Subcutaneous abdominal adipose tissue (tissue), 5 donors: Measurements from ENCODE around the gene PLEKHG5.
"Not testable (repeated sequence)": the region's sequence is repeated elsewhere in the genome, so short reads cannot be mapped to it uniquely, and the experiment has no call there.

Source experiments
- H3K27ac ChIP-seq: one replicate; pipeline ENCODE4 v1.7.0; 2013; ENCODE audit warnings: low read depth, mild to moderate bottlenecking, inconsistent platforms, low read length, moderate library complexity
- H3K27me3 ChIP-seq, 5 donors: one replicate each; pipeline ENCODE4 v1.7.0; 2013; ENCODE audit warnings: low read length in 5 of 5, inconsistent platforms in 1 of 5; ENCODE audit not compliant: control insufficient read depth in 5 of 5, insufficient read depth in 4 of 5
- H3K36me3 ChIP-seq, 5 donors: one replicate each; pipeline ENCODE4 v1.7.0; 2013; ENCODE audit warnings: low read length in 5 of 5; ENCODE audit not compliant: control insufficient read depth in 5 of 5, insufficient read depth in 5 of 5
- H3K4me1 ChIP-seq, 5 donors: one replicate each; pipeline ENCODE4 v1.7.0; 2013; ENCODE audit warnings: low read length in 5 of 5, mild to moderate bottlenecking in 3 of 5, moderate library complexity in 1 of 5; ENCODE audit not compliant: control insufficient read depth in 5 of 5, insufficient read depth in 5 of 5
- H3K4me3 ChIP-seq, 5 donors: one replicate each; pipeline ENCODE4 v1.7.0; 2013; ENCODE audit warnings: low read length in 5 of 5, low read depth in 1 of 5
- H3K9ac ChIP-seq, 5 donors: one replicate each; pipeline ENCODE4 v1.7.0; 2013; ENCODE audit warnings: low read length in 5 of 5, mild to moderate bottlenecking in 4 of 5, moderate library complexity in 3 of 5
- H3K9me3 ChIP-seq, 5 donors: one replicate each; pipeline ENCODE4 v1.7.0; 2013; ENCODE audit warnings: low read length in 5 of 5; ENCODE audit not compliant: control insufficient read depth in 5 of 5
- donor health status: healthy.
- donor health status: healthy.
- donor health status: healthy.
- donor health status: healthy.
- donor health status: healthy.

Gene PLEKHG5

GRCh38 chr1:6450486-6450885 is 41.0 kb downstream of the PLEKHG5 start:
- H3K27ac ChIP-seq, H3K9ac ChIP-seq: not testable (repeated sequence)

DNA sequence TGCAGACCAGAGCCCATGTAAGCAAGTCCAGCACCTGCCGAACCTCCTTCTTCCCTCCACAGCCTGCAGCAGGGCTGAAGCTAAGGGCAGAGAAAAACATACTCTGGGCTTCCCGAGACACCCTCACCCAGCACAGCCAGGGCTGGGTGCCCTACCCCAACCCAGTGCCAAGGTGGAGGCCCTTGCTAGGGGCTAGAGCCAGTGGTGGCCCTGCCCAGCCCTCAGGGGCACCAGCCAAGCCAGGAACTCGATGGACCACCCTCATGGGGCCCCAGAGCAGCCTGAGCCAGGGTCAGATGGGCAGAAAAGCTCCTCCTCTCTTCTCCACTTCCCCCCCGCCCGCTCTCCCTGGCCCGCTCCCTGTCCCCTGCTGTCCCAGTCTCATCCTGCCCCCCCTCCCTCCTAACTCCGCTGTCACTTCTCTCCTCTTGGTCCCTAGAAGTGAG is 41.4 kb downstream of the PLEKHG5 start:
- no peaks in the 10 kb centered on the region for H3K36me3 ChIP-seq
- H3K9me3 ChIP-seq: no peaks in the 10 kb centered on the region
- H3K9ac ChIP-seq: no peak overlapping the region
- H3K4me1 ChIP-seq: peaks cover 0 to 30% (median 11%) of the 10 kb centered on the region in 5 donors
- no peak overlapping the region for H3K4me3 ChIP-seq
- H3K27ac ChIP-seq: no peak overlapping the region
- H3K27me3 ChIP-seq: peaks cover 30 to 67% (median 50%) of the 10 kb centered on the region in 5 donors

More at GRCh38 chr1:6450486-6450885, 41.0 kb downstream of the PLEKHG5 start:
- peaks cover 32 to 66% (median 54%) of the 10 kb centered on the region in 5 donors for H3K27me3 ChIP-seq
- H3K4me3 ChIP-seq, H3K9me3 ChIP-seq, H3K36me3 ChIP-seq: not testable (repeated sequence)
- H3K4me1 ChIP-seq: peaks cover 0 to 35% (median 11%) of the 10 kb centered on the region in 5 donors

GRCh38 chr1:6448749-6449631 is 42.5 kb downstream of the PLEKHG5 start:
- H3K4me1 ChIP-seq: peaks cover 0 to 23% (median 11%) of the 10 kb centered on the region in 5 donors
- peak overlapping the region in 1 of 5 donors; percentile 10 for H3K4me3 ChIP-seq
- no peaks in the 10 kb centered on the region for H3K36me3 ChIP-seq
- H3K27ac ChIP-seq: no peak overlapping the region
- no peaks in the 10 kb centered on the region for H3K9me3 ChIP-seq
- H3K9ac ChIP-seq: no peak overlapping the region
- peaks cover 33 to 62% (median 53%) of the 10 kb centered on the region in 5 donors for H3K27me3 ChIP-seq

- peaks cover 33 to 58% (median 50%) of the 10 kb centered on the region in 5 donors for H3K27me3 ChIP-seq
- H3K9ac ChIP-seq: no peak overlapping the region
- peaks cover 0 to 23% (median 11%) of the 10 kb centered on the region in 5 donors for H3K4me1 ChIP-seq
- H3K36me3 ChIP-seq: no peaks in the 10 kb centered on the region
- H3K4me3 ChIP-seq: peak overlapping the region in 1 of 5 donors; percentile 10
- H3K9me3 ChIP-seq: no peaks in the 10 kb centered on the region
- H3K27ac ChIP-seq: no peak overlapping the region
These were observed 43.4 kb downstream of the PLEKHG5 start for GRCh38 chr1:6447818-6448748.

DNA sequence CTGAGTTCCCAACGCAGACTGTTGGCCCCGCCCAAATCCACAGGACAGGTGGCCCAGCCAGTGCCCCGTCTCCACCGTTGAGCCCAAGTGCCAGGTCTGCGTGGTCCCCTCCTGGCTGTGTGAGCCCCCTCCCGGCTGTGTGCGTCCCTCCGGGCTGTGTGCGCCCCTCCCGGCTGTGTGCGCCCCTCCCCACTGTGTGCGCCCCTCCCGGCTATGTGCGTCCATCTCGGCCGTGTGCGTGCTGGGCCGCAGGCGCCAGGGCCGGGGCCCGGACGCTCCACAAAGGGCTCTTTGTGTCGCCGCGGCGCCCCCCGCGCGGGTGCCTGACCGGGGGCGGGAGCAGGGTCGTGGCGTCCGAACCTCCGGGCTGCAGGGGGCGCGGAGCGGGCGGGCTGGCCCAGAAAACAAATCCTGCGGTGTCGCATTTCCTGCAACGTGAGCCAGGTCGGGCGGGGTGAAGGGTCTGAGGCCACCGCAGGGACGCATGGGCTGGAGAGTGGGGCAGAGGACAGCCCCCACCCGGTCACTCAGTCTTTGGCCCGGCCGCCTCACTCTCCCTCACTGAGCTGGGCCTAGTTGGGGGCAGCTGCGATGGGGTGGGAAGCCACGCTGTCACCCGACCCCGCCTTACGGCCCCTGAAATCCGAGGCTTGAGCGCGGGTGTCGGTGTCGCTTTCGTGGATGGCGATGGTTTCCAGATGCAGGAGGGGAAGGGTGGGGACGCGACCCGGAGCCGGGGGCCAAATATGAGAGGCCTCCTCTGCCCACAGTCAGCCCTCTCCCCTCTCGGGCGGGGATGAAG is 44.2 kb downstream of the PLEKHG5 start:
- Histone ChIP-seq H3K4me3 (no peak overlapping the region), H3K36me3 (no peaks in the 10 kb centered on the region), H3K27me3 (peaks cover 30 to 52% (median 47%) of the 10 kb centered on the region in 5 donors), H3K9me3 (no peaks in the 10 kb centered on the region), H3K4me1 (peaks cover 0 to 23% (median 11%) of the 10 kb centered on the region in 5 donors), H3K9ac (no peak overlapping the region), H3K27ac (no peak overlapping the region)

GRCh38 chr1:6446665-6447015 is 44.8 kb downstream of the PLEKHG5 start:
- H3K4me1 ChIP-seq: peaks cover 0 to 23% (median 11%) of the 10 kb centered on the region in 5 donors
- peaks cover 30 to 49% (median 43%) of the 10 kb centered on the region in 5 donors for H3K27me3 ChIP-seq
- no peak overlapping the region for H3K4me3 ChIP-seq
- no peak overlapping the region for H3K27ac ChIP-seq
- no peaks in the 10 kb centered on the region for H3K9me3 ChIP-seq
- H3K9ac ChIP-seq: no peak overlapping the region
- no peaks in the 10 kb centered on the region for H3K36me3 ChIP-seq

DNA sequence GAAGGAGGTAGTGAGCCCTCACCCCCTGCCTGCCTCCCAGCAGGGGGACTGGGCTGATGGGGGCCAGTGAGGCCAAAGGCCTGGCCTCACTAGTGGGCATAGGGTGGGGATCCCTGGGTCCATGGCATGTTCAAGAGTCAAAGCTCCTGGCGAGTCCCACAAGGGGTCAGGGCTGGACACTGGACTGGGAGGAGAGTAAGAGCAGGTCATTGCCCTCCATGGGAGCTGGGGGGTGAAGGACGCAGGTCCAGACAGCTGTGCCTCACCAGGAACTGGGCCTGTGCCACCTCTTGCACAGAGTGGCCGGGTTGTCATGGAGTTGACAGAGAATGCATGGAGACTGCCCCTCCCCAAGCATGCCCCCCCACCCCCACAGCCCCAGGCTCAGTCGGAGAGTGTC is 45.5 kb downstream of the PLEKHG5 start:
- H3K36me3 ChIP-seq, H3K4me3 ChIP-seq, H3K9me3 ChIP-seq, H3K9ac ChIP-seq, H3K27ac ChIP-seq: not testable (repeated sequence)
- H3K4me1 ChIP-seq: peaks cover 0 to 24% (median 11%) of the 10 kb centered on the region in 5 donors
- H3K27me3 ChIP-seq: peaks cover 35 to 49% (median 44%) of the 10 kb centered on the region in 5 donors

DNA sequence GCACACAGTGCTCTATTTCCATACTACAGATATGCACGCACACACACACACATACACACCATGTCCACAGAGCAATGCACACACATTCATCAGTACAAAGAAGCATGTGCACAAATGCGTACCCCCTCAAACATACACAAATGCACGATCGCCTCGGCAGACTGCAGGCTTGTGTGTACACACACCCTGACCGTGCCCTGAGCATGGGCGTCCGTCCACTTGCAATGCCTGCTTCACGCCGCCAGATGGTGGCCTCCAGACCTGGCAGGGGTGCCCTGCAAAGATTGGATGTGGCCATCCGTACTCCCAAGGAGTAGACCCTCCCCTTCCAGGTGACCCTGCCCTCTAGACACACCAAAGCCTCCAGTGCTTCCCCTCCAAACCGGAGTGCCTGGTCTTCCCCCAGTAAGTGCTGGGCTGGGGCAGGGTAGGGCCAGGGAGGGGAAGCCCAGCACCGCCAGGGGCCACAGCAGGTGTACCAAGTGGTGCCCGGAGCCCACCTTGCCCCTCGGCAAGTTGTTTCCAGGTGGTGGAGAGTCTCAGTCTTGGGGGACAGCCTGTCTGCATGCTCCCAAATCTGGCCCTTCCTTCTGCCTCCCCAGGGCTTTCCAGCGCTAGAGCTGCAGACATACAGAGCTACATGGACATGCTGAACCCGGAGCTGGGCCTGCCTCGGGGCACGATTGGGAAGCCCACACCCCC is 46.3 kb downstream of the PLEKHG5 start:
- Histone ChIP-seq H3K27me3 (peaks cover 31 to 47% (median 41%) of the 10 kb centered on the region in 5 donors), H3K36me3 (no peaks in the 10 kb centered on the region), H3K9me3 (no peaks in the 10 kb centered on the region), H3K27ac (no peak overlapping the region), H3K4me3 (no peak overlapping the region), H3K4me1 (peaks cover 0 to 29% (median 11%) of the 10 kb centered on the region in 5 donors), H3K9ac (no peak overlapping the region)

- H3K27ac ChIP-seq: no peak overlapping the region
- H3K36me3 ChIP-seq: no peaks in the 10 kb centered on the region
- H3K27me3 ChIP-seq: peaks cover 25 to 41% (median 36%) of the 10 kb centered on the region in 5 donors
- H3K9me3 ChIP-seq: no peaks in the 10 kb centered on the region
- no peak overlapping the region for H3K9ac ChIP-seq
- H3K4me3 ChIP-seq: no peak overlapping the region
- H3K4me1 ChIP-seq: peaks cover 0 to 29% (median 10%) of the 10 kb centered on the region in 5 donors
These were observed 47.1 kb downstream of the PLEKHG5 start for GRCh38 chr1:6444377-6444776.
